A673 (cell line): Measurements from ENCODE around the gene FUT2. TPM values are rescaled to one million over a fixed set of nuclear protein-coding genes. Genes with fewer than 3 reads are reported as not detected.

Source experiments
- BruUV-seq: library from RNA; stranded (reverse); fragments of 400-500 nt; replicated peaks from 2 replicates; lab custom pipeline; 2021; lab: Mats Ljungman, UMichigan
- CTCF ChIA-PET: fragments of 300-600 bp; sonication (Branson Sonifier 250); formaldehyde crosslinking; loops from one replicate; lab custom pipeline; 2022; ENCODE audit warnings: antibody characterized with exemption; lab: Charles Lee
- POLR2A ChIA-PET: fragments of 300-600 bp; sonication (Branson Sonifier 250); formaldehyde crosslinking; loops from one replicate; lab custom pipeline; 2022; ENCODE audit warnings: antibody characterized with exemption; ENCODE audit not compliant: low non-redundant PET; lab: Charles Lee
- DNase-seq: peaks from one replicate; pipeline ENCODE4 v3.0.0-alpha.2; 2015; ENCODE audit warnings: low spot score
- H3K27ac ChIP-seq: fragments of 200-600 bp; sonication (generic); 2 replicates; pipeline ENCODE4 v1.5.1; 2016; ENCODE audit warnings: mixed run types, low read depth, mild to moderate bottlenecking, mixed read lengths, antibody characterized with exemption, low read length; ENCODE audit not compliant: poor library complexity, severe bottlenecking
- H3K27me3 ChIP-seq: fragments of 200-600 bp; sonication (generic); replicated peaks from 2 replicates; pipeline ENCODE4 v1.6.1; 2017; ENCODE audit warnings: mixed run types, low read depth, mild to moderate bottlenecking, mixed read lengths, antibody characterized with exemption, low read length; ENCODE audit not compliant: insufficient read depth, poor library complexity
- H3K36me3 ChIP-seq: fragments of 200-600 bp; sonication (generic); 2 replicates; pipeline ENCODE4 v1.6.1; 2016; ENCODE audit warnings: mixed run types, mild to moderate bottlenecking, mixed read lengths, antibody characterized with exemption, low read length; ENCODE audit not compliant: insufficient read depth, poor library complexity, severe bottlenecking
- H3K4me1 ChIP-seq: fragments of 200-600 bp; sonication (generic); 2 replicates; pipeline ENCODE4 v1.6.1; 2017; ENCODE audit warnings: mixed run types, mild to moderate bottlenecking, mixed read lengths, antibody characterized with exemption, low read length; ENCODE audit not compliant: insufficient read depth, poor library complexity, severe bottlenecking
- H3K4me3 ChIP-seq: fragments of 200-600 bp; sonication (generic); 2 replicates; pipeline ENCODE4 v1.5.1; 2016; ENCODE audit warnings: low read depth, mixed run types, mild to moderate bottlenecking, mixed read lengths, low read length; ENCODE audit not compliant: poor library complexity, severe bottlenecking
- H3K9me3 ChIP-seq: fragments of 200-600 bp; sonication (generic); 2 replicates; pipeline ENCODE4 v1.6.1; 2016; ENCODE audit warnings: mixed run types, low read depth, mild to moderate bottlenecking, mixed read lengths, antibody characterized with exemption, low read length; ENCODE audit not compliant: poor library complexity, severe bottlenecking
- CTCF ChIP-seq: fragments of 300-800, 200-600 bp; sonication (generic); conservative IDR thresholded peaks from 2 replicates; pipeline ENCODE4 v1.5.1; 2017; ENCODE audit warnings: low read depth, mild to moderate bottlenecking, antibody characterized with exemption, low read length, moderate library complexity, mixed read lengths
- EZH2 ChIP-seq: fragments of 200-600 bp; sonication (generic); IDR thresholded peaks from 2 replicates; pipeline ENCODE4 v1.6.1; 2017; ENCODE audit warnings: borderline replicate concordance, low read depth, mild to moderate bottlenecking, mixed read lengths, antibody characterized with exemption, low read length; ENCODE audit not compliant: poor library complexity, severe bottlenecking
- intact Hi-C: fragments of 100-400 bp; cut with micrococcal nuclease; formaldehyde crosslinking; loops from one replicate; pipeline ENCODE4 v1.10.0; 2022; ENCODE audit not compliant: unreplicated experiment
- total RNA-seq: library from RNA; stranded (reverse); gene quantifications from 2 replicates; pipeline ENCODE4 v1.2.3, GENCODE V29; 2021

FUT2 gene
- total RNA-seq, 1 experiment from 2014 or later: not detected

GRCh38 chr19:48751845-48752495, 56.2 kb downstream of the FUT2 start:
- no peak overlapping the region for H3K27ac ChIP-seq
- BruUV-seq: no TSS peak
- TF ChIP-seq EZH2: no peak
- peak overlapping the region; percentile 21 for H3K4me3 ChIP-seq
- CTCF ChIA-PET: no interaction called here
- H3K27me3 ChIP-seq: no peaks in the 10 kb centered on the region
- POLR2A ChIA-PET: interaction anchor here (0.6 kb wide), 2 partner anchors 75 to 102 kb away, joined by 7 to 9 read pairs; no protein-coding TSS in a partner anchor
- no peaks in the 10 kb centered on the region for H3K9me3 ChIP-seq
- intact Hi-C loops: no loop called here
- no peak for DNase-seq
- no peaks in the 10 kb centered on the region for H3K36me3 ChIP-seq
- no peaks in the 10 kb centered on the region for H3K4me1 ChIP-seq

- Histone ChIP-seq H3K36me3 (no peaks in the 10 kb centered on the region), H3K4me3 (peak within 1 kb of the TSS; percentile 21), H3K9me3 (no peaks in the 10 kb centered on the region), H3K27ac (no peak within 1 kb of the TSS), H3K4me1 (no peaks in the 10 kb centered on the region), H3K27me3 (no peaks in the 10 kb centered on the region)
- BruUV-seq: no TSS peak
- intact Hi-C loops: no loop called here
- DNase-seq: no peak
- CTCF ChIA-PET: no interaction called here
- POLR2A ChIA-PET: no interaction called here
- TF ChIP-seq CTCF (no peak), EZH2 (no peak)
Measured at GRCh38 chr19:48752496-48753365, 57.0 kb downstream of the FUT2 start, which contains the start of gene FUT1. FUT1 (minus strand) TSS chr19:48752641; CDS start chr19:48751281, 1,360 bp downstream.

- intact Hi-C loops: no loop called here
- H3K27ac ChIP-seq: peak within 1 kb of the TSS; percentile 37
- H3K9me3 ChIP-seq: no peaks in the 10 kb centered on the region
- TF ChIP-seq CTCF (no peak), EZH2 (no peak)
- no peaks in the 10 kb centered on the region for H3K27me3 ChIP-seq
- no TSS peak for BruUV-seq
- no peak for DNase-seq
- POLR2A ChIA-PET: no interaction called here
- H3K4me3 ChIP-seq: no peak within 1 kb of the TSS
- no peaks in the 10 kb centered on the region for H3K4me1 ChIP-seq
- CTCF ChIA-PET: interaction anchor here (0.6 kb wide), 1 partner anchor 246 kb away, joined by 7 read pairs; no protein-coding TSS in a partner anchor
- no peaks in the 10 kb centered on the region for H3K36me3 ChIP-seq
Measured at GRCh38 chr19:48755084-48755641, 59.4 kb downstream of the FUT2 start, which contains the start of gene FGF21. FGF21 (plus strand) TSS chr19:48755524; CDS start chr19:48756237, 713 bp downstream.

Other genes starting within 250 kb of the FUT2 start
- gene GRWD1, start 250.0 kb upstream of the FUT2 start, total RNA-seq: 86.4 and 109 TPM in 2 replicates
- 6.5 and 7.0 TPM in 2 replicates for gene KCNJ14, start 240.4 kb upstream of the FUT2 start, total RNA-seq
- 120 and 125 TPM in 2 replicates for gene CYTH2, start 226.6 kb upstream of the FUT2 start, total RNA-seq
- gene LMTK3, start 184.1 kb upstream of the FUT2 start, total RNA-seq: 0.52 and 1.0 TPM in 2 replicates
- 0.24 and 0.60 TPM in 2 replicates for gene SULT2B1, start 143.8 kb upstream of the FUT2 start, total RNA-seq
- not detected in 2 replicates for gene SPACA4, start 89.2 kb upstream of the FUT2 start, total RNA-seq
- gene FAM83E, start 80.9 kb upstream of the FUT2 start, total RNA-seq: 5.5 and 6.1 TPM in 2 replicates
- gene RPL18, start 76.8 kb upstream of the FUT2 start, total RNA-seq: 1,417 and 1,448 TPM in 2 replicates
- gene SPHK2, start 76.5 kb upstream of the FUT2 start, total RNA-seq: 38.8 and 43.0 TPM in 2 replicates
- 14.2 and 22.1 TPM in 2 replicates for gene DBP, start 58.6 kb upstream of the FUT2 start, total RNA-seq
- 36.8 and 38.2 TPM in 2 replicates for gene CA11, start 49.8 kb upstream of the FUT2 start, total RNA-seq
- not detected in 2 replicates for gene NTN5, start 23.0 kb upstream of the FUT2 start, total RNA-seq
- 4.7 and 5.9 TPM in 2 replicates for gene MAMSTR, start 23.8 kb downstream of the FUT2 start, total RNA-seq
- 3.8 and 5.0 TPM in 2 replicates for gene RASIP1, start 44.6 kb downstream of the FUT2 start, total RNA-seq
- not detected in 2 replicates for gene IZUMO1, start 50.9 kb downstream of the FUT2 start, total RNA-seq
- 0.06 and 0.15 TPM in 2 replicates for gene FUT1, start 56.7 kb downstream of the FUT2 start, total RNA-seq
- gene FGF21, start 59.6 kb downstream of the FUT2 start, total RNA-seq: not detected in 2 replicates
- gene BCAT2, start 115.1 kb downstream of the FUT2 start, total RNA-seq: 54.0 and 62.7 TPM in 2 replicates
- gene HSD17B14, start 140.5 kb downstream of the FUT2 start, total RNA-seq: 2.0 and 3.0 TPM in 2 replicates
- gene PLEKHA4, start 172.6 kb downstream of the FUT2 start, total RNA-seq: 20.7 and 24.1 TPM in 2 replicates
- 27.6 and 41.2 TPM in 2 replicates for gene PPP1R15A, start 176.4 kb downstream of the FUT2 start, total RNA-seq
- gene TULP2, start 202.8 kb downstream of the FUT2 start, total RNA-seq: not detected in 2 replicates
- 86.7 and 109 TPM in 2 replicates for gene NUCB1, start 204.3 kb downstream of the FUT2 start, total RNA-seq
- not detected in 2 replicates for gene DHDH, start 237.7 kb downstream of the FUT2 start, total RNA-seq